Sciatic nerve (tissue), 2 donors: ENCODE data around the gene FKBP15. TPM values are rescaled to one million over a fixed set of nuclear protein-coding genes. Genes with fewer than 3 reads are reported as not detected.
"Not testable (repeated sequence)": the region's sequence is repeated elsewhere in the genome, so short reads cannot be mapped to it uniquely, and the experiment has no call there.

Experiments
- ATAC-seq: fragments of 200-7000 bp; cut with Tn5 transposase; one replicate; pipeline ENCODE4 v1.9.1; 2020; ENCODE audit warnings: mild to moderate bottlenecking, moderate library complexity
- DNase-seq: peaks from one replicate; pipeline ENCODE4 v3.0.0-alpha.2; 2020; ENCODE audit warnings: low spot score
- intact Hi-C: fragments of 100-400 bp; cut with DNase I; formaldehyde crosslinking; loops from one replicate; pipeline ENCODE4 v1.14.2; 2022
- total RNA-seq: library from RNA; stranded (reverse); fragmentation: NEBNext Ultra II Directional; extraction: Animal tissue kit (Norgen Biotek cat#: 25700); gene quantifications from one replicate; pipeline ENCODE4 v1.2.1, GENCODE V29; 2021
- donor health status: DM: no; HTN: no; CAD: no.
- donor health status: DM: no; HTN: no; CAD: no.

Gene FKBP15
- total RNA-seq, 1 donor from 2014 or later: 36.4 TPM

GRCh38 chr9:113154471-113154870 lies 66.6 kb downstream of the FKBP15 start:
- no peak for DNase-seq
- intact Hi-C loops: no loop called here
- ATAC-seq: no peak

GRCh38 chr9:113153599-113153998 lies 67.5 kb downstream of the FKBP15 start:
- DNase-seq (no peak), ATAC-seq (no peak)
- intact Hi-C loops: no loop called here

- intact Hi-C loops: no loop called here
These were observed 68.4 kb downstream of the FKBP15 start for GRCh38 chr9:113152699-113153098.

GRCh38 chr9:113151696-113152630 lies 69.1 kb downstream of the FKBP15 start:
- intact Hi-C loops: no loop called here
- ATAC-seq (peak; percentile 11), DNase-seq (no peak)

More at GRCh38 chr9:113152699-113153098, 68.4 kb downstream of the FKBP15 start:
- ATAC-seq (no peak), DNase-seq (no peak)

DNA sequence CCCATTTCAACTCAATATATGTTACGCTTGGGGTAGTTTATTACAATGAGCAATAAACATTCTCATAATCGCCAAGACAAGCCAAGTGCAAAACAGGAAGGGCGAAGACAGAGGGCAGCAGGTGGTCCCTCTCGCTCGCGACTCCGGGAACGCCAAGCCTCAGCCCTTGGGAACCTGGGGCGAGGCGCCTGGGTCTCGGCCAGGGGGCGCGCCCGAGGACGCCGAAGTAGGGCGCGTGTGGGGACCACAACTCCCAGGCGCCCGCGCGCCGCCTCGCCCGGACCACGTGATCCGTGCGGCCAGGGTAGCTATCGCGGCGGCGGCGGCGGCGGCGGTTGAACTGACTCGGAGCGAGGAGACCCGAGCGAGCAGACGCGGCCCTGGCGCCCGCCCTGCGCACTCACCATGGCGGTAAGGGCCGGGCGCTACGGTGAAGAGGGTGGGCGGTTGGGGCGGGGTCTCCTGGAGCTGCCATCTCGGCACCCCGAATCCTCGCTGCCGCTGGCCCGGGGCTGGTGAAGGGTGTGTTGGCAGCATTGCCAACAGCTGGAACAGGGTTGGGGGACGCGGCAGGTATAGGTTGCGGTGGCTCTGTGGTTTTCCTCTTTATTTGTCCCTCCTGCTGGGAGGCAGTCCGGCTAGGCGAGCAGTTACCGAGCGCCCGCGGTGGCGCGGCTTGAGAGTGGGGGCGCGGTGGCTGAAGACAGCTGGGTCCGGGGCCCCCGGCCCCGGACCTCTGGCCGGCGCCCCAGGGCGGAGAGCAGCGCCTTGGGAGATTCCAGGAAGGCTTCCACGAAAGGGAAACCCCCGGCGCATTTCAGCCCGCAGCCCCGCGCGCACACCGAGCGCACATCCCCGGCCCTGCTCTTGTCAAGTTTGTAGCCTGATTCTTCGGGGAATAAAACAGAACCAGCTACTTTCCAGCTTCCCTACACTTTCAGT lies 70.1 kb downstream of the FKBP15 start, which contains the start of gene SLC31A2:
Gene SLC31A2 (plus strand): TSS at position 338 of the 942 bp plus-strand sequence. CDS start 68 bp downstream, at position 406.
- intact Hi-C loops: no loop called here
- peak; percentile 93 for DNase-seq
- peak; percentile 95 for ATAC-seq

DNA sequence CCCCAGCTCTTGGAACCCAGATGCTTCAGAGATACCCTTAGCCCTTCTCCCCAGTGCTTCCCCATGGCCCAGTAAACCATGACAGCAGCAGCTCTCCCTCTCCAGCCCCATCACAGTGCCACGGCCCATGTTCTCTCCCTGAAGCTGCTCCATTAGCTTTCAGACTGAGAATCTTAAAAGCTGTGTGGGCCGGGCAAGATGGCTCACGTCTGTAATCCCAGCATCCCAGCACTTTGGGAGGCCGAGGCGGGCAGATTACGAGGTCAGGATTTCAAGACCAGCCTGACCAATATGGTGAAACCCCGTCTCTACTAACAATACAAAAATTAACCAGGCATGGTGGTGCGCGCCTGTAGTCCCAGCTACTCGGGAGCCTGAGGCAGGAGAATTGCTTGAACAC lies 71.5 kb downstream of the FKBP15 start:
- ATAC-seq, DNase-seq, intact Hi-C loops: not testable (repeated sequence)

GRCh38 chr9:113148781-113149510 lies 72.1 kb downstream of the FKBP15 start:
- DNase-seq: no peak
- ATAC-seq: no peak
- intact Hi-C loops: no loop called here

DNA sequence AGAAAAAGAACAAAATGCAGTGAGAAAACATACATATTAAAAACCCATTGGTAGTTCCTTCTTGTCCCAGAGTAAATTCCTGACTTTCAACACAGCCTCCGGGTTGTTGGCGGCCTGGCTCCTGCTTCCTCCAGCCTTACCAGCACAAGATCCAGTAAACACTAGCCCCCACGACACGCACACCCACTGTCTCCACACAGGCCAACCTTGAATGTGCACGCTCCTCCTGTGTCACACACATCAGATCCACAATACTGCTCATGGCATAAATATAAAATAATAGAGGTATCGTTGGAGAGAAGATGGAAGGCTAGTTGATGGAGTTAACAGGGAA lies 72.7 kb downstream of the FKBP15 start:
- no peak for ATAC-seq
- no peak for DNase-seq
- intact Hi-C loops: no loop called here

DNA sequence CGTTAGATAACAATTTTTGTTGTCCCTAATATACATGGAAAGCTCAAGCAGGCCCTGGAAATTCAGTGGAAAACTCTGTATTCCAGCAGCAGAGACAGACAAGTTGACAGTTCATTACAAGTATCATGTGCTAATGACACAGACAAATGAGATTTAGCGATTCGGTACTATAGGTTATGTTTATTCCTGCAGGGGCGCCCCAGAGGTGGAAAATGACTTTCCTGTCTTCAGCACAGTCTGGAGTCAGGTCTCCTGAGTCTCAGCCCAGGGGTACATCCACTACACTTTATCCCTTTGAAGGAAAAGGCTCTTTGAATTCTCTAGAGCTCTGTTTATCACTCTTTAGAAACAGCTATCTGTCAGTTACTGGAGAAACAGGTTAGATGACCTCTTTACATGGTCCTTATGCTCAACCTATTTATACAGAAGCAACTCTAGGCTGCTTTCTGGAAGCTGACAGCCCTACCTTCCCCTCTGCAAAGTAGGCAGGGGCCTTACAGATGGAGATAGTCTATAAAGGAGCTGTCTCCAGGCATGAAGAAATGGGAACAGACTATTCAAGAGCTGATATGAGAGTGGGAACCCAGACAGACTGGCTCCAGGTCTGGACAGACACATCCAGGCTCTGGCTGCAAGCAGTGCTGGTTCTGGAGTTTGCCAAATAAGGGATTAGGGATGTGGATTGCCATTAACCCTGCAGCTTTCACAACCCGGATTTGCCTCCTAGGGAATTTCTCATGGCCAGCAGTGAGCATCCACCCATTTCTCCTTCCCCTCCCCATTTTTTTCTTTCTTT lies 77.4 kb downstream of the FKBP15 start:
- no peak for DNase-seq
- no peak for ATAC-seq
- intact Hi-C loops: no loop called here

GRCh38 chr9:113140896-113141295 lies 80.2 kb downstream of the FKBP15 start:
- intact Hi-C loops, DNase-seq, ATAC-seq: not testable (repeated sequence)

DNA sequence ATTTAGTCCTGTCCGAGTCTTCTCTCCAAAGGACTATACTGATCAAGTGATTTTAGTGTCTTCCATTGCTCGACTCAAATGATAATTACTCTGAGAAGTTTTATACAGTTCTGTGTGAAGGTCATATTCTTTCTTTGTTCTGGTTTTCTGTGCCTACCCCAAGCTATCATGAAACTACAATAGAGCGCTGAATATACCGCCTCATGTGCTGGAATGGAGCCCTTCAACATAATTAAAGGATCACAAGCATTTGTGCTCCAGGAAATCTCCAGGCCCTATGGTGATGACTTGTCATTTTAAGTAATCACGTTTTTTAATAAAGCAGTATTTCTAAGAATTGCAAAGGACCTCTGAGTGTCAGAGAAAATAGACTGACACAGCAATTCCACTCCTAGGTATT lies 81.1 kb downstream of the FKBP15 start:
- DNase-seq (no peak), ATAC-seq (no peak)
- intact Hi-C loops: no loop called here

GRCh38 chr9:113139225-113139829 lies 81.8 kb downstream of the FKBP15 start:
- intact Hi-C loops: no loop called here
- no peak for DNase-seq
- no peak for ATAC-seq

DNA sequence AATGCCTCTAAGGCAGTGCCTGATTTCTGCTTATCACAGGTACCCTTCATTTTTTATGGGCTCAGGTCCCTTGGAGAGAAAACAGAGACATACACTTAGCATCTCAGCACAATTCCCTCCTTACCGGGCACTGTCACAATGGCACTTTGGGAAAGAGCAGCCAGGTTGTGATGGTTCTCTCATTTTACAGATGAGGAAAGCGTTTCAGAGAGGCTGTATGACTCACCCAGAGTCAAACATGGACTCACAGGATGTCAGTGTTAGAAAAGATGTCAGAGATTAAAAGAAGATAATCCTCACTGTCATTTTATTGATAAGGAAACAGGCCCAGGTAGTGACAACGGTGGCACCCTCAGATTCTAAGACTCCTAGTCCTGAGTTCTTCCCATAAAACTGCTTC lies 82.3 kb downstream of the FKBP15 start:
- intact Hi-C loops: no loop called here
- ATAC-seq (no peak), DNase-seq (no peak)

- ATAC-seq (no peak), DNase-seq (no peak)
- intact Hi-C loops: no loop called here
These were observed 83.6 kb downstream of the FKBP15 start for GRCh38 chr9:113137196-113138168.

- DNase-seq: no peak
- no peak for ATAC-seq
- intact Hi-C loops: no loop called here
These were observed 89.4 kb downstream of the FKBP15 start for GRCh38 chr9:113131689-113132151.

DNA sequence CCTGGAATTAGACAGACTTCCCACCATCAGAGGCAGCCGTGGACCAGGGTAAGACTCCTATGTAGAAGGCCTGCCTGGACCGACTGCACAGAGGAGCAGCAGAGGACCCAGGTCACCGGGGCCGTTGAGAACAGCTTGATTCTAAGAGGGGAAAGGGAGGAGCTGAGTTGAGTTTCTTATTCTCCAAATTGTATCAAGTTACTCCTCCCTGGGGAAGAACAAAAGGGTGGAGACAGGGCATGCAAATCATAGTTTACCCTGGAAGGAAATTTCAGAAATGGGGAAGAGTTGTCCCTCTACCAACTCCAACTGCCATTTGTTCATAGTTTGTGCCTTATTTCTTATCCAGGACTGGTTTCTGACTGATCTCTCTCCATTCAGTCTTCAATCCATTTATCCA lies 91.2 kb downstream of the FKBP15 start:
- no peak for ATAC-seq
- DNase-seq: no peak
- intact Hi-C loops: no loop called here

GRCh38 chr9:113129466-113129865 lies 91.6 kb downstream of the FKBP15 start:
- no peak for DNase-seq
- intact Hi-C loops: no loop called here
- no peak for ATAC-seq
